HepG2 (cell line): ENCODE data around the gene BPIFA1. TPM values are rescaled to one million over a fixed set of nuclear protein-coding genes. Genes with fewer than 3 reads are reported as not detected.

Source experiments
- ATAC-seq: fragments of 200-7000 bp; cut with Tn5 transposase; 3 replicates; pipeline ENCODE4 v1.9.1; 2020; ENCODE audit warnings: mild to moderate bottlenecking, moderate library complexity
- BruUV-seq: library from RNA; stranded (reverse); fragments of 400-500 nt; replicated peaks from 2 replicates; lab custom pipeline; 2021; lab: Mats Ljungman, UMichigan
- CTCF ChIA-PET: fragments of 300-600 bp; formaldehyde crosslinking; extraction: SDS; loops from one replicate; lab custom pipeline; 2021; ENCODE audit warnings: low total read pairs, inconsistent platforms, low intra/inter-chr PET ratio; lab: Yijun Ruan, JAX
- POLR2A ChIA-PET: fragments of 350-600 bp; sonication (Branson Sonifier 250); formaldehyde crosslinking; loops from one replicate; lab custom pipeline; 2020; ENCODE audit warnings: antibody characterized with exemption, inconsistent platforms; lab: Yijun Ruan, JAX
- DNase-seq: peaks from one replicate; pipeline ENCODE4 v3.0.0-alpha.2; 2015; ENCODE audit warnings: low spot score
- FAIRE-seq: peaks from 3 replicates; lab custom pipeline; 2011; peaks lifted over from hg19 to GRCh38; lab: Jason Lieb, UNC
- H2AFZ ChIP-seq: one replicate; pipeline ENCODE4 v1.6.1; 2011; ENCODE audit warnings: low read length, inconsistent platforms
- H3K27ac ChIP-seq: fragments of 300-600 bp; 3 replicates; pipeline ENCODE4 v1.8.0; 2011; ENCODE audit warnings: mixed run types, mild to moderate bottlenecking, mixed read lengths, low read length, inconsistent platforms; ENCODE audit not compliant: insufficient read depth; ENCODE audit errors: extremely low read length
- H3K27me3 ChIP-seq, 2 experiments: fragments of 200-600 bp in 1 of 2; 2 replicates in 1 of 2; 3 replicates in 1 of 2; pipeline versions ENCODE4 v1.6.0 to v1.8.0; 2011; ENCODE audit warnings: low read length in 2 of 2, mild to moderate bottlenecking in 2 of 2, moderate library complexity in 2 of 2, inconsistent platforms in 1 of 2; ENCODE audit not compliant: insufficient read depth in 2 of 2, control insufficient read depth in 1 of 2
- H3K36me3 ChIP-seq, 2 experiments: fragments of 200-600 bp in 1 of 2; replicated peaks in 1 of 2; 2 replicates in 1 of 2; 3 replicates in 1 of 2; pipeline versions ENCODE4 v1.5.1 to v1.8.0; 2011; ENCODE audit warnings: low read length in 2 of 2, inconsistent platforms in 1 of 2; ENCODE audit not compliant: insufficient read depth in 2 of 2, control insufficient read depth in 1 of 2
- H3K4me1 ChIP-seq: 2 replicates; pipeline ENCODE4 v1.5.1; 2012; ENCODE audit warnings: low read length, inconsistent platforms; ENCODE audit not compliant: insufficient read depth
- H3K4me2 ChIP-seq: 2 replicates; pipeline ENCODE4 v1.6.0; 2011; ENCODE audit warnings: low read depth, low read length, inconsistent platforms
- H3K4me3 ChIP-seq, 3 experiments: fragments of 200-600 bp in 1 of 3; sonication (generic), shearing (Covaris generic) in 1 of 3; replicated peaks in 1 of 3; 2 replicates each; pipeline ENCODE4 v1.5.1; 2011 to 2016; ENCODE audit warnings: low read length in 3 of 3, inconsistent platforms in 2 of 3, low read depth in 2 of 3, mild to moderate bottlenecking in 2 of 3, control low read depth in 1 of 3, mixed read lengths in 1 of 3; ENCODE audit not compliant: insufficient read depth in 1 of 3
- H3K79me2 ChIP-seq: one replicate; pipeline ENCODE4 v1.6.1; 2011; ENCODE audit warnings: low read length, inconsistent platforms; ENCODE audit not compliant: insufficient read depth
- H3K9ac ChIP-seq: 2 replicates; pipeline ENCODE4 v1.6.0; 2011; ENCODE audit warnings: mild to moderate bottlenecking, low read depth, low read length, inconsistent platforms; ENCODE audit not compliant: insufficient read depth
- H3K9me3 ChIP-seq: 2 replicates; pipeline ENCODE4 v1.5.1; 2012; ENCODE audit warnings: mild to moderate bottlenecking, low read length
- H4K20me1 ChIP-seq: 2 replicates; pipeline ENCODE4 v1.6.0; 2011; ENCODE audit warnings: inconsistent platforms, mild to moderate bottlenecking, low read length, moderate library complexity; ENCODE audit not compliant: insufficient read depth
- ARID5B ChIP-seq: IDR thresholded peaks from 2 replicates; pipeline ENCODE4 v1.4.0; 2020; ENCODE audit warnings: mild to moderate bottlenecking, missing genetic modification reagents
- EED ChIP-seq: sonication (generic); formaldehyde crosslinking; IDR thresholded peaks from 2 replicates; pipeline ENCODE4 v1.5.0; 2020; ENCODE audit warnings: mild to moderate bottlenecking, missing genetic modification reagents
- HDAC1 ChIP-seq: sonication (generic); formaldehyde crosslinking; IDR thresholded peaks from 2 replicates; pipeline ENCODE4 v1.5.1; 2020; ENCODE audit warnings: mild to moderate bottlenecking, missing genetic modification reagents
- HNF1B ChIP-seq: sonication (generic); formaldehyde crosslinking; IDR thresholded peaks from 2 replicates; pipeline ENCODE4 v1.5.1; 2020; ENCODE audit warnings: mild to moderate bottlenecking, moderate library complexity, missing genetic modification reagents
- IRF9 ChIP-seq: sonication (generic); formaldehyde crosslinking; IDR thresholded peaks from 2 replicates; pipeline ENCODE4 v1.8.0; 2022; ENCODE audit warnings: missing genetic modification reagents, mild to moderate bottlenecking, borderline replicate concordance
- MIER3 ChIP-seq: IDR thresholded peaks from 2 replicates; pipeline ENCODE4 v1.6.1; 2016; ENCODE audit warnings: missing compliant biosample characterization, borderline replicate concordance
- PATZ1 ChIP-seq: sonication (generic); formaldehyde crosslinking; IDR thresholded peaks from 2 replicates; pipeline ENCODE4 v1.4.0; 2020; ENCODE audit warnings: missing genetic modification reagents
- RNF219 ChIP-seq: sonication (generic); formaldehyde crosslinking; IDR thresholded peaks from 2 replicates; pipeline ENCODE4 v1.5.0; 2020; ENCODE audit warnings: mild to moderate bottlenecking, missing genetic modification reagents
- THRA ChIP-seq: sonication (generic); formaldehyde crosslinking; IDR thresholded peaks from 2 replicates; pipeline ENCODE4 v1.4.0; 2020; ENCODE audit warnings: missing genetic modification reagents, borderline replicate concordance
- ZKSCAN8 ChIP-seq: IDR thresholded peaks from 2 replicates; pipeline ENCODE4 v1.6.1; 2016; ENCODE audit warnings: borderline replicate concordance, missing genetic modification reagents, missing compliant biosample characterization
- ZNF530 ChIP-seq: sonication (generic); formaldehyde crosslinking; IDR thresholded peaks from 2 replicates; pipeline ENCODE4 v1.5.0; 2020; ENCODE audit warnings: low read depth, mild to moderate bottlenecking, missing genetic modification reagents
- WGBS: methylation state at CpG from one replicate; pipeline ENCODE4 v1.1.6; 2017; ENCODE audit warnings: low lambda C conversion rate; 5-methylcytosine and 5-hydroxymethylcytosine counted together
- in situ Hi-C: cut with HindIII; loops from 2 replicates; pipeline ENCODE4 v1.10.0; 2017; ENCODE audit warnings: low pct_unique_long_range_greater_than_20kb; ENCODE audit not compliant: extremely low pct_ligation_motif_present
- intact Hi-C: fragments of 100-400 bp; cut with micrococcal nuclease; formaldehyde crosslinking; loops from one replicate; pipeline ENCODE4 v1.10.0; 2022; ENCODE audit not compliant: unreplicated experiment
- polyA plus RNA-seq, 8 experiments: library from polyadenylated mRNA; depleted of rRNA in 3 of 8; stranded (reverse) in 7 of 8; unstranded in 1 of 8; fragments of >200 nt; fragmentation: Illumina TruSeq in 4 of 8; extraction: Trizol in 4 of 8; gene quantifications; 2 replicates each; pipeline versions ENCODE4 v1.2.1 to v1.2.3, GENCODE V29; 2011 to 2016; ENCODE audit warnings: low read depth in 4 of 8, missing spikeins in 1 of 8, mixed read lengths in 1 of 8; ENCODE audit not compliant: insufficient read depth in 1 of 8
- total RNA-seq, 5 experiments: library from RNA; depleted of rRNA; stranded (reverse); fragments of >200 nt; fragmentation: Illumina TruSeq; extraction: Trizol; gene quantifications; 2 replicates each; pipeline ENCODE4 v1.2.3, GENCODE V29; 2016; ENCODE audit warnings: low read depth in 1 of 5

The BPIFA1 gene
- total and polyA plus RNA-seq, 2 of the 13 experiments (the other 11 are each of a cell fraction or from before 2014, with no cell fraction given): not detected

GRCh38 chr20:33278700-33279099 lies 42.9 kb downstream of the BPIFA1 start:
- H3K9me3 ChIP-seq: no peaks in the 10 kb centered on the region
- FAIRE-seq (no peak), DNase-seq (no peak), ATAC-seq (no peak)
- intact Hi-C loops (no loop called here), in situ Hi-C loops (no loop called here)
- no peak overlapping the region for H3K4me3 ChIP-seq
- WGBS: 12% methylated on average over 3 of the region's 3 CpGs
- H3K27me3 ChIP-seq: peaks cover 3 to 6% of the 10 kb centered on the region in 2 experiments; a peak in 2 of 5 replicates
- no TSS peak for BruUV-seq
- POLR2A ChIA-PET: no interaction called here
- H3K4me1 ChIP-seq: peaks cover 89% of the 10 kb centered on the region
- no peak overlapping the region for H3K27ac ChIP-seq
- no peaks in the 10 kb centered on the region for H3K79me2 ChIP-seq
- H4K20me1 ChIP-seq: no peaks in the 10 kb centered on the region
- CTCF ChIA-PET: no interaction called here
- H3K36me3 ChIP-seq: no peaks in the 10 kb centered on the region
- no peak overlapping the region for H3K9ac ChIP-seq
- no peak overlapping the region for H2AFZ ChIP-seq
- H3K4me2 ChIP-seq: no peak overlapping the region
- TF ChIP-seq PATZ1 (CRISPR knock-in tag) (peak; percentile 70), RNF219 (CRISPR knock-in tag) (0 out of 2 replicates have a peak, but pooled peaks have one; percentile 35), HNF1B (peak; percentile 37; the same call in 1 of the 2 replicates), HDAC1 (peak; percentile 30), ARID5B (CRISPR knock-in tag) (peak; percentile 31; the same call in 1 of the 2 replicates), ZNF530 (CRISPR knock-in tag) (no peak), MIER3 (0 out of 2 replicates have a peak, but pooled peaks have one; percentile 39), ZKSCAN8 (CRISPR knock-in tag) (no peak), IRF9 (CRISPR knock-in tag) (no peak), THRA (CRISPR knock-in tag) (peak; percentile 35; the same call in 1 of the 2 replicates), EED (CRISPR knock-in tag) (no peak)
